C4-2B (cell line): ENCODE data around the gene KDM4C.

Experiments
- ZFX ChIP-seq: fragments of 450-650 bp; IDR thresholded peaks from 2 replicates; pipeline ENCODE4 v1.6.1; 2017
- TF ChIP-seq, protein P1 (sequence below): fragments of 450-650 bp; conservative IDR thresholded peaks from 2 replicates; pipeline ENCODE4 v1.5.1; 2017; ENCODE audit warnings: mild to moderate bottlenecking

DNA sequence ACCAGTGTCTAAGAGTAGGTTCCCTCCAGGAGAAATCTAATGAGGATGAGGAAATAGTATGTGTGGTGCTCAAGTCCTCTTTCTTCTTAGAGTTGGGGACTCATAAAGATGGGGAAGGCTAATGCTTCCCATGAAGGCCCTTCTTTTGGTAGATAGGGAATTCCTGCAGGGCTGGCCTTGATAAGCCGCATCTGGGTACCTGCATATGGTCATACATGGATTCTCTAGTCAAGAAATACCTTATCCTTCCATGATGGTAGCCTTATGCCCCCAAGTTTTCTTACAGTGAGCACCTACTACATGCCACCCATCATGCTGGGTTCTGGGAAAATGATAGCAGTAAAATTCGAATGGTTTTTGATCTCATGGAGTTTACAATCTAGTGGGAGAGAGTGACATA, 382.6 kb downstream of the KDM4C start:
- TF ChIP-seq, protein P1, sequence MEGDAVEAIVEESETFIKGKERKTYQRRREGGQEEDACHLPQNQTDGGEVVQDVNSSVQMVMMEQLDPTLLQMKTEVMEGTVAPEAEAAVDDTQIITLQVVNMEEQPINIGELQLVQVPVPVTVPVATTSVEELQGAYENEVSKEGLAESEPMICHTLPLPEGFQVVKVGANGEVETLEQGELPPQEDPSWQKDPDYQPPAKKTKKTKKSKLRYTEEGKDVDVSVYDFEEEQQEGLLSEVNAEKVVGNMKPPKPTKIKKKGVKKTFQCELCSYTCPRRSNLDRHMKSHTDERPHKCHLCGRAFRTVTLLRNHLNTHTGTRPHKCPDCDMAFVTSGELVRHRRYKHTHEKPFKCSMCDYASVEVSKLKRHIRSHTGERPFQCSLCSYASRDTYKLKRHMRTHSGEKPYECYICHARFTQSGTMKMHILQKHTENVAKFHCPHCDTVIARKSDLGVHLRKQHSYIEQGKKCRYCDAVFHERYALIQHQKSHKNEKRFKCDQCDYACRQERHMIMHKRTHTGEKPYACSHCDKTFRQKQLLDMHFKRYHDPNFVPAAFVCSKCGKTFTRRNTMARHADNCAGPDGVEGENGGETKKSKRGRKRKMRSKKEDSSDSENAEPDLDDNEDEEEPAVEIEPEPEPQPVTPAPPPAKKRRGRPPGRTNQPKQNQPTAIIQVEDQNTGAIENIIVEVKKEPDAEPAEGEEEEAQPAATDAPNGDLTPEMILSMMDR = no peak
- TF ChIP-seq ZFX = no peak
